ENCODE data around the gene PGM5.
"Not testable (repeated sequence)": the region's sequence is repeated elsewhere in the genome, so short reads cannot be mapped to it uniquely, and the experiment has no call there.

The PGM5 gene

DNA sequence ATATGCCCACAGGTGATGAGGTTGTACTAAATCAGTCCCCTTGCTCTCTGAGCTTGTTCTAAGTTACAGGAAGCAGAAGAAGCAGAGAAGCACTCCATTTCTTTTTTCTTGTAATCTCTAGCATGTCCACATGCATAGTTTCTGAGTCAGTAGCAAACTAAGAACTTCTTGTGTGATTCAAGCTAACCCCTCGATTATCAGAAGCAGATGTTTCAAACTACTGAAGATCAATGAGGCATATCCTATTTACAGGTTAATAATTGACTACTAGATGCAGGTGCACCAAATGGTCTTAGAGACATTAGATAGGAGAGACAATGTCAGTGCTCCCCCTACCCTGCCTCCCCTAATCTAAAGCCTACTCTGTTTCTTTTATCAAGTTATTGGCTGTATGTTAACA, 21.3 kb downstream of the PGM5 start:
- not testable (repeated sequence) for DNase-seq (ENCODE audit: low read depth)

DNA sequence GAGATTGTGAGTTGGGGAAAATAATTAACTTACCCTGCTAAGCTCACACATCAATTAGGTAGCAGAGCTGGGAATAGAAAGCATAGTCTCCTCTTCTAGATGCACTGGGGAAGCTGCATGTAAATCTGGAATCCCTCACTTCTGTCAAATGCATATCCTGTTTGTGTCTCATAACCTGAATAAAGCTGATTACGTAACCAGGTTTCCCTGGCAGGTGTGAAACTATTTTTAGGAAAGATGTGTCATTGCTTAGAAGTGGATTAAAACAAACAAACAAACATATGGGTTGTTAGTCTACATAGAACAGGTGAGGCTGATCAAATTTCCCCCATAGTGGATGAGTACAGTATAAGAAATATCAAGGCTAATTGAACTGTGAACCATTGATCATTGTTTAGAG, 27.5 kb downstream of the PGM5 start:
- not testable (repeated sequence) for DNase-seq (ENCODE audit: low read depth)

GRCh38 chr9:68389558-68389957, 33.1 kb downstream of the PGM5 start:
- DNase-seq (ENCODE audit: low read depth): not testable (repeated sequence)

GRCh38 chr9:68390737-68391136, 34.3 kb downstream of the PGM5 start:
- not testable (repeated sequence) for DNase-seq (ENCODE audit: low read depth)

- not testable (repeated sequence) for DNase-seq (ENCODE audit: low read depth)
These were observed 40.1 kb downstream of the PGM5 start for GRCh38 chr9:68396411-68397094.

GRCh38 chr9:68397095-68397423, 40.6 kb downstream of the PGM5 start:
- DNase-seq (ENCODE audit: low read depth): peak; percentile 57

GRCh38 chr9:68397796-68398195, 41.4 kb downstream of the PGM5 start:
- DNase-seq (ENCODE audit: low read depth): not testable (repeated sequence)

DNA sequence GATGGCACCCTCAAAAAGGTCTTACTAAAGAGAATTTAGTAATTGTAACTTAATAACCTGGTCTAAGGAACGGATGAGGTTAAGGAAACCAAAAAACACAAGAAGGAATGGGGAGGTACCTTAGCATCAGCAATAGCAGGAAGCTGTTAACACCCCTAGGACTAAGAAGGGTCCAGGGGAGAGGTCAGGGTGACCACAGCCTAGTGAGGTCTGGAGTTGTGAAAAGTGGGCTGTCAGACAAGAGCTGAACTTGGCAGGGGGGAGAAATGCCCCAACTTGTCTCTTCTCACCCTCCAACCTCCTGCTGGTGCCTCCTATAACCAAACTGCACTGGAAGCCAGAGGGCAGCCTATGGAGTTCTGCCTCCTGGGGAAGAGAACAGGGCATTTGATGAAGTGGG, 41.9 kb downstream of the PGM5 start:
- DNase-seq (ENCODE audit: low read depth): not testable (repeated sequence)

DNA sequence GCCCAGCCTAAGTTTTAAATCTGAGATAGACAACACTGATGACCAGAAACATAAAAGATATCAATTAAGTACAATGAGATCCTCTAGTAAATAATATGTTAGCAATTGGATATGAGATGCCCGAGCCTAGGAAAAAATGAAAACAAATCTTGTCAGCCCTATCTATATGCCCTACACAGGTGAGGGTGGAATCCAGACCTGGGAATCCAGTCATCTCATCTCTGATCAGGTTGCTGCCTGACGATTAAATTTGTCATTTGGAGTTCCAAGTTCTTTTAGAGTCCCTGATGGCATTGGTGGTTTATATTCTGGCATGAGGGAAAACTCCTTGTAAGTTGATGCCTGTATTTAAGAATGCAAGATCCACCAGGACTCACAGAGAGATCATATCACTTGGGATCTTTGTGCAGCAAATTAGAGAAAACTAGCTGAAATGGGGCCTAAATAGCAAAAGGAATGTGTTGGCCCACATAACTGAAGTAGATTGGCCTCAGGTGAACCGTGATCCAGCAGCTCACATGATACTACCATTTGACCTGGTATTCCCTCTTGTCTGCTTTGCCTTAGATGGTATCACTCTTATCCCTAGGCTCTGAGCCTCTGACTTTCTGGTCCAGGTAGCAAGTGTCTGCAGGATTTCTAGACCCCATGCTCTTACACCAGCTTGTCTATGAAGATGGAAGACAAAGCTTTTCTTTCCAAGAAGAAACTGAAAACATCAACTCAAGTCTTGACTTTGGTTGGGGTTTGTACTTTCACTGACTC, 48.2 kb downstream of the PGM5 start:
- DNase-seq (ENCODE audit: low read depth): not testable (repeated sequence)

- DNase-seq (ENCODE audit: low read depth): not testable (repeated sequence)
These were observed 55.5 kb downstream of the PGM5 start for GRCh38 chr9:68411865-68412264.

GRCh38 chr9:68412754-68413153, 56.3 kb downstream of the PGM5 start:
- not testable (repeated sequence) for DNase-seq (ENCODE audit: low read depth)

GRCh38 chr9:68415065-68415464, 58.7 kb downstream of the PGM5 start:
- not testable (repeated sequence) for DNase-seq (ENCODE audit: low read depth)

- DNase-seq (ENCODE audit: low read depth): no peak
These were observed 60.6 kb downstream of the PGM5 start for GRCh38 chr9:68416936-68417564.

DNA sequence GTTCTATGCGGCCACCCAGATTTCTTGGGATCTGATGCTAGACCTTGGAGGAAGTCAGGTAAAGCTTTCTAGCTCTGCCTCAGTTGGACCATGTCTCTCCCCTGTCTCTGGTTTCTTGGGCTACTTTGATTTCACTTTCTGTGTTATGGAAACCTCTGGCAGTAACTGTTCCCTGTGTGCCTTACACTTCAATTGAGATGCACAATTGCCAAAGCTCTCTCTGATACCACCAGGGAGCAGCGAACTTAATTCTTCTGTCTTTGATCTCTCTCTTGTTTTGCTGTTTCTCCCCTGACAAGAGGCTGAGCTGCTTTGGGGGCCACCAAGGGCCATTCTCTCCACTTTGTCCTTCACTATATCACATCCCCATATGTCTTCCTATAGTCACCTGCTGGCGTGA, 61.4 kb downstream of the PGM5 start:
- no peak for DNase-seq (ENCODE audit: low read depth)

GRCh38 chr9:68418259-68418845, 61.9 kb downstream of the PGM5 start:
- no peak for DNase-seq (ENCODE audit: low read depth)

- DNase-seq (ENCODE audit: low read depth): no peak
These were observed 63.5 kb downstream of the PGM5 start for GRCh38 chr9:68419901-68420300.

DNA sequence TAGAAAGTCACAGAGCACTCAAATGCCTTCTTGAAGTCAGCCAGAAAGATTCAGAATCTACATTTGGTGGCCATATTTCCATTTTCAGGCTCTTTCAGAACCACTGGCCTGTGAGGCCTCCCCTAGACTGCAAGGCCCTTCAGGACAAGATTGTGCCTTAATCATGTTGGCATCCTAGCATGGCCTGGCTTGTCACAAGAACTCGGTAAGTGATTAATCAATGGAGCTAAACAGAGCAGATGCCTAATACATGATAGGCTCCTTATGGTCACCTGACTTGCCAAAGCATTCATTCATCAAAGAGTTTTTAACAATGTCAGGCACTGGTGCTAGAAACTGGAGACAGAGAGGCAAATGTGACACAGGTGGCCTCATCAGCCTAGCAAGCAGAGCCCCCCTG, 70.3 kb downstream of the PGM5 start:
- DNase-seq (ENCODE audit: low read depth): no peak

GRCh38 chr9:68427216-68427977, 71.0 kb downstream of the PGM5 start:
- DNase-seq (ENCODE audit: low read depth): no peak

- no peak for DNase-seq (ENCODE audit: low read depth)
These were observed 72.1 kb downstream of the PGM5 start for GRCh38 chr9:68428481-68428880.

GRCh38 chr9:68429631-68430030, 73.2 kb downstream of the PGM5 start:
- no peak for DNase-seq (ENCODE audit: low read depth)

GRCh38 chr9:68431307-68431706, 74.9 kb downstream of the PGM5 start:
- DNase-seq (ENCODE audit: low read depth): no peak

DNA sequence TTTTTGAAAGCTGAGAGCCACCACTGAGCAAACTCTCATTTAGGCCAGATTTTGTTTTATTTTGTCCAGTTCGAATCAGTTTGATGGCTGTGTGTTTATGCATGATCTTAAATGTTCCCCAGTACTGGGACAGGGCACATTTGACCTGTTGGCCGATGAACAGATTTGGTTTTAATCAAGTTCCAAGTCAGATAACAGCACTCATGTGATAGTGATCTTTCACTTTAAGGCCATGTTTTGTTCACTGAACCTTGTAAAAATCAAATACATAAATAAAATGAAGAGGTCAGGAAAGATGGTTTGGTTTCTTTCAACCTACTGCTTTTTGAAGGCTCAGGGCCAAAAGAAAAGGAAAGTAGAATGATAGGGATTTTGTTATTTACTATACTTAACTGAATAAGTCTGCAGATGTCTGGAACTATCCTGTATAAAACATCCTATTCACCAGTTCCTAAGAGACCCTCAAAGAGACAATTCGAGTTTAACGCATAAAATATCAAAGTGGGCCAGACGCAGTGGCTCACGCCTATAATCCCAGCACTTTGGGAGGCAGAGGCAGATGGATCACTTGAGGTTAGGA, 77.2 kb downstream of the PGM5 start:
- no peak for DNase-seq (ENCODE audit: low read depth)
